Tibial nerve (tissue), 4 donors: ENCODE data around the gene MED12L. TPM values are rescaled to one million over a fixed set of nuclear protein-coding genes. Genes with fewer than 3 reads are reported as not detected.

Source experiments
- DNase-seq, 2 donors: peaks; one replicate each; pipeline ENCODE4 v3.0.0-alpha.2; 2019; ENCODE audit warnings: low spot score in 2 of 2
- H3K27ac ChIP-seq, 4 donors: fragments of 200-600 bp; sonication (generic) in 3 of 4; one replicate each; pipeline ENCODE4 v1.5.1; 2017 to 2019; ENCODE audit warnings: mild to moderate bottlenecking in 1 of 4
- H3K27me3 ChIP-seq, 2 donors: fragments of 200-600 bp; sonication (generic) in 1 of 2; one replicate each; pipeline versions ENCODE4 v1.5.1 to v1.6.0; 2017 to 2019
- H3K36me3 ChIP-seq, 3 donors: fragments of 200-600 bp; sonication (generic); one replicate each; pipeline ENCODE4 v1.5.1; 2018 to 2019
- H3K4me1 ChIP-seq, 4 donors: fragments of 200-600 bp; sonication (generic) in 3 of 4; one replicate each; pipeline ENCODE4 v1.5.1; 2017 to 2019
- H3K4me3 ChIP-seq, 4 donors: fragments of 200-600 bp; sonication (generic) in 3 of 4; one replicate each; pipeline ENCODE4 v1.5.1; 2017 to 2019; ENCODE audit warnings: mild to moderate bottlenecking in 1 of 4, moderate library complexity in 1 of 4
- H3K9me3 ChIP-seq, 4 donors: fragments of 200-600 bp; sonication (generic) in 3 of 4; one replicate each; pipeline ENCODE4 v1.5.1; 2017 to 2019
- CTCF ChIP-seq, 5 experiments: fragments of 200-600 bp in 3 of 5; fragments of 450-650 bp in 2 of 5; sonication (generic) in 3 of 5; IDR thresholded peaks; one replicate each; pipeline ENCODE4 v1.5.1; 2016 to 2019; ENCODE audit warnings: antibody characterized with exemption in 5 of 5, mild to moderate bottlenecking in 3 of 5, moderate library complexity in 2 of 5
- EP300 ChIP-seq, 2 donors: sonication (generic); formaldehyde crosslinking; IDR thresholded peaks; one replicate each; pipeline ENCODE4 v1.6.1; 2017; ENCODE audit warnings: antibody characterized with exemption in 2 of 2, mild to moderate bottlenecking in 1 of 2
- POLR2A ChIP-seq, 2 donors: fragments of 450-650 bp; IDR thresholded peaks; one replicate each; pipeline ENCODE4 v1.6.1; 2017; ENCODE audit warnings: antibody characterized with exemption in 2 of 2, mild to moderate bottlenecking in 2 of 2, moderate library complexity in 2 of 2
- WGBS, 2 donors: methylation state at CpG; one replicate each; pipeline ENCODE4 v1.1.5; 2018; 5-methylcytosine and 5-hydroxymethylcytosine counted together
- small RNA-seq: library from RNA; depleted of rRNA; stranded (forward); fragments of <200 nt; gene quantifications from one replicate; pipeline ENCODE3, GENCODE V24; 2016
- total RNA-seq, 4 donors: library from RNA; depleted of rRNA; stranded (reverse); fragments of >200 nt; gene quantifications; one replicate each; pipeline ENCODE4 v1.1.0, GENCODE V29; 2016

MED12L gene
- total RNA-seq, 4 donors from 2014 or later: 1.2 to 5.9 (median 2.4) TPM

DNA sequence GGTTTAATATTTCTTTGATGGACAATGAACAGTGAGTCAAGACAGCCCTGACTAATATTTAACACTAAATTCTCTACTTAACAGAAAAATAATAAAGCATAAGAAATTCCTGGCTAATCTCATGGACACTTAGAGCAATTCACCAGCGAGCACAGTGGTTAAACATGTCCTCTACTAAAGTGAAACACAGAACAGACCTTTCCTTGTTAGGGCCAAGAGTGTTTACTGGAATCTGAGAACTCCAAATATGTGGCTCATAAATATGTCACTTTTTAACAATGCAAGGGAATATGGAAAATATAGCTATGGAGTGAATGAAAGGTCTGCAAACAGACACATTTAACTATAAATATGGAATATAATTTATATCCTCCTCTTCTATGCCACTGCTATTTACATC lies 394.0 kb downstream of the MED12L start:
- Histone ChIP-seq H3K36me3 (no peaks in the 10 kb centered on the region), H3K4me1 (peaks cover 0 to 6% (median 0%) of the 10 kb centered on the region in 4 donors), H3K4me3 (no peak overlapping the region), H3K9me3 (peaks cover 0 to 27% (median 8%) of the 10 kb centered on the region in 4 donors), H3K27ac (no peak overlapping the region), H3K27me3 (no peaks in the 10 kb centered on the region)
- 0 to 19% methylated on average over 1 of the region's 1 CpG for WGBS, 2 donors
- TF ChIP-seq EP300 (IDR thresholded peaks at IDR 0.05): no peak
- TF ChIP-seq CTCF (IDR thresholded peaks at IDR 0.05): no peak
- no peak for TF ChIP-seq POLR2A (IDR thresholded peaks at IDR 0.05)
- no peak for DNase-seq

DNA sequence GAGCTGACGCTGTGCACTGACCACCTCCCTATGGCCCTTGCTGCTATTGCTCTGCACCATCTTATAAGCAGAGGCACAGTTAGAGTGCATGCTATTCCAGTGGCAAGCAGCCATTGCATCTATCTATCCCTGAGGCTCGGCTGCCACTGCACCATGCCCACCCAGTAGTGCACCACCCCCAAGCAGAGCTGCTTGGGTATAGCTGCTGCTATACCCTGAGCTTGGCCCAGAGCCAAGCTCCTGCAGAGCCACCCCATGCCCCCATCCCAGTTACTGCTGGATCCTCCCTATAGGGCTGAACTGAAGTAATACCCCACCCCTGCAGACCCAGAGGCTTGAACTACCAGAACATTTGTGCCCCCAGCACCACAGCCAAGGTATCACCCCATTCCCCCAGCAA lies 395.0 kb downstream of the MED12L start:
- H3K27ac ChIP-seq: no peak overlapping the region
- no peaks in the 10 kb centered on the region for H3K27me3 ChIP-seq
- peaks cover 0 to 6% (median 0%) of the 10 kb centered on the region in 4 donors for H3K4me1 ChIP-seq
- TF ChIP-seq CTCF (IDR thresholded peaks at IDR 0.05) (no peak), EP300 (IDR thresholded peaks at IDR 0.05) (no peak)
- peaks cover 0 to 30% (median 8%) of the 10 kb centered on the region in 4 donors for H3K9me3 ChIP-seq
- 89 to 97% methylated on average over 2 of the region's 2 CpGs for WGBS, 2 donors
- H3K36me3 ChIP-seq: no peaks in the 10 kb centered on the region
- DNase-seq: no peak
- H3K4me3 ChIP-seq: no peak overlapping the region

DNA sequence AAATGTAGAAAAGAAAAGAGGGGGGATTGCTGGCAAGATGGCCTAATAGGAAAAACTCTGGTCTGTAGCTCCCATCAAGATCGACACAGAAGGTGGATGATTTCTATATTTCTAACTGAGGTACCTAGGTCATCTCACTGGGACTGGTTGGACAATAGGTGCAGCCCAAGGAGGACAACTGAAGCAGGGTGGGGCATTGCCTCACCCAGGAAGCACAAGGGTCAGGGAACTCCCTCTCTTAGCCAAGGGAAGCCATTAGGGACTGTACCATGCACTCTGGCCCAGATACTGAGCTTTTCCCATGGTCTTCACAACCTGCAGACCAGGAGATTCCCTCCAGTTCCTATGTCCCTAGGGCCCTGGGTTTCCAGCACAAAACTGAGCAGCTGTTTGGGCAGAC lies 398.0 kb downstream of the MED12L start:
- DNase-seq: no peak
- Histone ChIP-seq H3K27me3 (no peaks in the 10 kb centered on the region), H3K36me3 (no peaks in the 10 kb centered on the region), H3K4me1 (peaks cover 0 to under 1% (median 0%) of the 10 kb centered on the region in 4 donors), H3K4me3 (no peak overlapping the region), H3K27ac (no peak overlapping the region), H3K9me3 (peaks cover 0 to 32% (median 8%) of the 10 kb centered on the region in 4 donors)
- 94 to 100% methylated on average over 1 of the region's 1 CpG for WGBS, 2 donors
- no peak for TF ChIP-seq EP300 (IDR thresholded peaks at IDR 0.05)
- no peak for TF ChIP-seq CTCF (IDR thresholded peaks at IDR 0.05)
- TF ChIP-seq POLR2A (IDR thresholded peaks at IDR 0.05): no peak

DNA sequence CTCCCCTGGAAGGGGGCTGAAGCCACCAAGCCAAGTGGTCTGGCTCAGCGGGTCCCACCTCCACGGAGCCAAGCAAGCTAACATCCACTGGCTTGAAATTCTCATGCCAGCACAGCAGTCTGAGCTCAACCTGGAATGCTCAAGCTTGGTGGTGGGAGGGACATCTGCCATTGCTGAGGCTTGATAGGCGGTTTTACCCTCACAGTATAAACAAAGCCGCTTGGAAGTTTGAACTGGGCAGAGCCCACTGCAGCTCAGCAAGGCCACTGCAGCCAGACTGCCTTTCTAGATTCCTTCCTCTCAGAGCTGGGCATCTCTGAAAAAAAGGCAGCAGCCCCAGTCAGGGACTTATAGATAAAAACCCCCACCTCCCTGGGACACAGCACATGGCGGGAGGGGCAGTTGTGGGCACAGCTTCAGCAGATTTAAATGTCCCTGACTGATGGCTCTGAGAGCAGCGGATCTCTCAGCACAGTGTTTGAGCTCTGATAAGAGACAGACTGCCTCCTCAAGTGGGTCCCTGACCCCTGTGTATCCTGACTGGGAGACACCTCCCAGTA lies 398.6 kb downstream of the MED12L start:
- Histone ChIP-seq H3K4me1 (no peaks in the 10 kb centered on the region), H3K36me3 (no peaks in the 10 kb centered on the region), H3K27me3 (no peaks in the 10 kb centered on the region), H3K9me3 (peaks cover 0 to 32% (median 8%) of the 10 kb centered on the region in 4 donors), H3K4me3 (no peak overlapping the region), H3K27ac (no peak overlapping the region)
- no peak for DNase-seq
- no peak for TF ChIP-seq POLR2A (IDR thresholded peaks at IDR 0.05)
- TF ChIP-seq EP300 (IDR thresholded peaks at IDR 0.05): no peak
- TF ChIP-seq CTCF (IDR thresholded peaks at IDR 0.05): no peak
- WGBS, 2 donors: 89 to 93% methylated on average over 6 of the region's 6 CpGs

Small RNA genes within 50 kb of the gene (small RNA-seq; reads per million reads assigned to genes)
- gene RNA5SP145: 1.5 reads per million, percentile 46 among the genes with 10 or more reads in this experiment

Other genes starting within 250 kb of the MED12L start
- gene MINDY4B, start 180.2 kb upstream of the MED12L start, total RNA-seq: not detected
- gene CLRN1, start 112.9 kb upstream of the MED12L start, total RNA-seq: not detected
- gene GPR171, start 117.6 kb downstream of the MED12L start, total RNA-seq: 1 to 10 TPM in 2 of 4 donors, under 1 TPM in 1, not detected in 1; 0.84 to 2.7 (median 1.3) TPM
- 1 to 10 TPM; 4.2 to 9.4 (median 6.3) TPM for gene P2RY14, start 192.9 kb downstream of the MED12L start, total RNA-seq
- gene GPR87, start 231.2 kb downstream of the MED12L start, total RNA-seq: not detected
- gene P2RY13, start 243.9 kb downstream of the MED12L start, total RNA-seq: 1 to 10 TPM in 2 of 4 donors, under 1 TPM in 2; 0.20 to 3.1 (median 0.78) TPM